Measurements from ENCODE around the gene CACNA1A.

CACNA1A gene

GRCh38 chr19:13298565-13299481 is 207.5 kb downstream of the CACNA1A start:
- in situ Hi-C loops (cut with HindIII; ENCODE audit: low pct_ligation_motif_present, low pct_unique_long_range_greater_than_20kb, low sequenced_read_pairs): no loop called here
- no peak for DNase-seq

- no peak for DNase-seq
- in situ Hi-C loops (cut with HindIII; ENCODE audit: low pct_ligation_motif_present, low pct_unique_long_range_greater_than_20kb, low sequenced_read_pairs): no loop called here
Observed at GRCh38 chr19:13297023-13297422, 209.3 kb downstream of the CACNA1A start.

- no peak for DNase-seq
- in situ Hi-C loops (cut with HindIII; ENCODE audit: low pct_ligation_motif_present, low pct_unique_long_range_greater_than_20kb, low sequenced_read_pairs): no loop called here
Observed at GRCh38 chr19:13294812-13295567, 211.3 kb downstream of the CACNA1A start.

GRCh38 chr19:13291913-13292312 is 214.4 kb downstream of the CACNA1A start:
- no peak for DNase-seq
- in situ Hi-C loops (cut with HindIII; ENCODE audit: low pct_ligation_motif_present, low pct_unique_long_range_greater_than_20kb, low sequenced_read_pairs): no loop called here

GRCh38 chr19:13290741-13291140 is 215.5 kb downstream of the CACNA1A start:
- no peak for DNase-seq
- in situ Hi-C loops (cut with HindIII; ENCODE audit: low pct_ligation_motif_present, low pct_unique_long_range_greater_than_20kb, low sequenced_read_pairs): no loop called here

- no peak for DNase-seq
Observed at GRCh38 chr19:13289295-13289694, 217.0 kb downstream of the CACNA1A start.

GRCh38 chr19:13286195-13286985 is 219.9 kb downstream of the CACNA1A start:
- DNase-seq: no peak
- in situ Hi-C loops (cut with HindIII; ENCODE audit: low pct_ligation_motif_present, low pct_unique_long_range_greater_than_20kb, low sequenced_read_pairs): no loop called here

More at GRCh38 chr19:13289295-13289694, 217.0 kb downstream of the CACNA1A start:
- in situ Hi-C loops (cut with HindIII; ENCODE audit: low pct_ligation_motif_present, low pct_unique_long_range_greater_than_20kb, low sequenced_read_pairs): no loop called here

- DNase-seq: no peak
- in situ Hi-C loops (cut with HindIII; ENCODE audit: low pct_ligation_motif_present, low pct_unique_long_range_greater_than_20kb, low sequenced_read_pairs): no loop called here
Observed at GRCh38 chr19:13284929-13285928, 221.1 kb downstream of the CACNA1A start.

- in situ Hi-C loops (cut with HindIII; ENCODE audit: low pct_ligation_motif_present, low pct_unique_long_range_greater_than_20kb, low sequenced_read_pairs): no loop called here
- DNase-seq: no peak
Observed at GRCh38 chr19:13283871-13284270, 222.4 kb downstream of the CACNA1A start.

GRCh38 chr19:13282486-13283065 is 223.7 kb downstream of the CACNA1A start:
- no peak for DNase-seq
- in situ Hi-C loops (cut with HindIII; ENCODE audit: low pct_ligation_motif_present, low pct_unique_long_range_greater_than_20kb, low sequenced_read_pairs): no loop called here

- in situ Hi-C loops (cut with HindIII; ENCODE audit: low pct_ligation_motif_present, low pct_unique_long_range_greater_than_20kb, low sequenced_read_pairs): no loop called here
Observed at GRCh38 chr19:13281567-13282291, 224.6 kb downstream of the CACNA1A start.

GRCh38 chr19:13277104-13277809 is 229.0 kb downstream of the CACNA1A start:
- DNase-seq: peak; percentile 74
- in situ Hi-C loops (cut with HindIII; ENCODE audit: low pct_ligation_motif_present, low pct_unique_long_range_greater_than_20kb, low sequenced_read_pairs): no loop called here

More at GRCh38 chr19:13281567-13282291, 224.6 kb downstream of the CACNA1A start:
- DNase-seq: no peak

- in situ Hi-C loops (cut with HindIII; ENCODE audit: low pct_ligation_motif_present, low pct_unique_long_range_greater_than_20kb, low sequenced_read_pairs): no loop called here
- DNase-seq: no peak
Observed at GRCh38 chr19:13275016-13275722, 231.1 kb downstream of the CACNA1A start.

- DNase-seq: no peak
- in situ Hi-C loops (cut with HindIII; ENCODE audit: low pct_ligation_motif_present, low pct_unique_long_range_greater_than_20kb, low sequenced_read_pairs): no loop called here
Observed at GRCh38 chr19:13270514-13271105, 235.7 kb downstream of the CACNA1A start.

- no peak for DNase-seq
Observed at GRCh38 chr19:13269348-13269747, 236.9 kb downstream of the CACNA1A start.

More at GRCh38 chr19:13269348-13269747, 236.9 kb downstream of the CACNA1A start:
- in situ Hi-C loops (cut with HindIII; ENCODE audit: low pct_ligation_motif_present, low pct_unique_long_range_greater_than_20kb, low sequenced_read_pairs): no loop called here

All from ACHN (cell line).